GM18519 (cell line): ENCODE results near the gene SDK1.

Experiments used
- ATAC-seq: cut with Tn5 transposase; IDR thresholded peaks from one replicate; pipeline ENCODE4 v1.9.1; 2021; ENCODE audit warnings: mild to moderate bottlenecking, moderate library complexity; ENCODE audit not compliant: unreplicated experiment, low FRiP score

Gene SDK1

DNA sequence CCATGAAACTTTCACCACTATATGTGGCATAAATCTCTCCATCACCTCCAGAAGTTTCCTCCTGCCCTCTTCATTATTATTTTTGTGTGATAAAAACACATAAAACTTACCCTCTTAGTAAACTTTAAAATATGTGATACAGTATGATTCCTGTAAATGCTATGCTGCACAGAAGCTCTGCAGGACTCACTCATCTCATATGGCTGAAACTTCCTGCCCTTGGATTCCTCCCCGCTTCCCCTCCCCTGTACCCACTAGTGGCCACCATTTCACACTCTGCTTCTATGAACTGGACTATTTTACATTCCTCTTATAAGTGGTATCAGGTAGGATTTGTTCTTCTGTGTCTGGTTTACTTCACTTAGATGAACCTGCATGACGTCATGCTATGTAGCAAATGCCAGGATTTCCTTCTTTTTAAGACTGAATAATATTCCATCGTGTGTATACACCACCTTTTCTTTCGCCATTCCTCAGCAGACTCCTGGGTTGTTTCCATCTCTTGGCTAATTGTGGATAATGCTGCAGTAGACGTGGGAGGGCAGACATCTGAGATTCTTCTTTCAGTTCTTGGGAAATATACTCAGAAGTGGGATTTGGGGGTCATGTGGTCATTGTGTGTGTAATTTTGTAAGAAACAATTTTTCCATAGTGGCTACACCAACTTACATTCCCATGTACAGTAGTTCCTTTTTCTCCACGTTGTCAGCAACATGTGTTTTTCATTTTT, 335.2 kb downstream of the SDK1 start:
- ATAC-seq, result no peak

DNA sequence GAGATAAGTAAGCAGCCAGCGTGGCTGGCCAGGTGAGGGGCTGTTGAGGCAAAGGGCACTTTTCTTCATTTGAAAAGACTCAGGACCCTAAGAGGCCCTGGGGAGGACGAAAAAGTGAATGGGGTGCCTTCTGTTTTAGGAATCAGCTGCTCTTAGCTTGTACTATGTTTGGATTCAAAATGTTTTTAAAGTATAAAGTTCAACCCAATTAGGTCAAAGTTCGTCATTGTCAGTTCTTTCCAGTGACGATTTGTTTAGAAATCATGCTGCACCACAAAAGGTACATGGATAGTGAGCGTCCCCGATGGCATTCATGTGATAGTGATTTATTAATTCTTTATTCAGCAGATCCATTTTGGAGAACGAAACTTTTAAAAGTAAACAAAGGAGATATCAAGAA, 338.2 kb downstream of the SDK1 start:
- no peak for ATAC-seq

DNA sequence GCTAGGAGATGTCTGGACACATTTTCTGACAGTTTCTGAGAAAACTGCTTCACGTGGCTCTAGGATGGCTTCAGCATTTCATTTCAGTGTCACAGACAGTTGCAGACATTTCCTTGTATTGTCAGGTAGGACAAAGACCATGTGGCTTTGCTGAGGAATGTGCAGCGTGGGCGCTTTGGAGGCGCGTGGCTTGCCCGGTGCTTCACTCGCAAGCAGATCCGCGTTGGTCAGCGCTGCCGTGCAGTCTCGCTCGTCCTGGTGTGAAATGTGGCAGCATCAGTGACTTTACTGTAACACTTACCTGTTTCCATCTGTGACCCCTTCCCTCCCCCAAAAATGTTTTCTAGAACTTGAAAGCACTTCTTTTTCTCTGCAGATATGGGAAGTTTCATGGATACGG, 340.5 kb downstream of the SDK1 start:
- no peak for ATAC-seq

DNA sequence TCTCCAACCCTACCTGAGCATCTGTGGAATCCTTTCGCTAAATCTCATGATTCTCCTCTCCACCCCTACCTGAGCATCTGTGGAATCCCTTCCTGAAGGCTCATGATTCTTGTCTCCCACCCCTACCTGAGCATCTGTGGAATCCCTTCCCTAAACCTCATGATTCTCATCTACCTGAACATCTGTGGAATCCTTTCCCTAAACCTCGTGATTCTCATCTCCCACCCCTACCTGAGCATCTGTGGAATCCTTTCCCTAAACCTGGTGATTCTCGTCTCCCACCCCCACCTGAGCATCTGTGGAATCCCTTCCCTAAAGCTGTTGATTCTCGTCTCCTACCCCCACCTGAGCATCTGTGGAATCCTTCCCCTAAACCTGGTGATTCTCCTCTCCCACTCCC, 342.0 kb downstream of the SDK1 start:
- ATAC-seq, result no peak

DNA sequence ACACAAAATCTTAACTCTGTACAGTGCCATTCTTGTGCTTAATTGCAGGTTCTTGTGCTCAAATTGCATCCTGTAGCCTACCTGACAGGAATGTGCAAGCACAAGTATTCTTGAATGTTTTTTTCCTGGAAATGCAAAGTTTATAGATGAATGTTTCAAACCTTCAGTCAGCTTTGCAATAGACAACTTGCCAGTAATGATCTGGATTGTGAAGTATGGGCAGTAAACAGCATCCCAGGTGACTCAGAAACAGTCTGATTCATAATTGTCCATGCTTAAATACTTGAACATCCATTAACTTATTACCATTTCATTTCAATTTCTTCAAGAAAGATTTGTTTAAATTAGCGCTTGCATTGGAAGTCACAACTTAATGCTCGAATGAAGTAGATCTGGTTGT, 347.2 kb downstream of the SDK1 start:
- ATAC-seq, result no peak

DNA sequence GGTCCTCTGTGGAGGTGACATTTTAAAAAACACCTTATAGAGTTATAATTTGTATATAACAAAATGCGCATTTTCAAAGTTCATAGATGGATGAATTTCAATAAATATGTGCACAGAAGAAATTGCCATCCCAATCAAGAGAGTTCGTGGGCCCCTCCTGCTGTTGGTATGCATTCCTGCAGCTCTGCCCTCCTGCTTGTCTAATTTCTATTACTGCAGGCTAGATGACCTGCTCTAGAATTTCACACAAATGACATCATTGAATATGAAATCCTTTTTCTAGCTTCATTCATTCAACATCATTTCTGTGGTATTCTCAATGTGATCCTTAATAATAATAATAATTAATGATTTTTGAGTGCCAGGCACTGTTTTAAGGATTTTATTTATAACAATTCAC, 348.2 kb downstream of the SDK1 start:
- no peak for ATAC-seq

DNA sequence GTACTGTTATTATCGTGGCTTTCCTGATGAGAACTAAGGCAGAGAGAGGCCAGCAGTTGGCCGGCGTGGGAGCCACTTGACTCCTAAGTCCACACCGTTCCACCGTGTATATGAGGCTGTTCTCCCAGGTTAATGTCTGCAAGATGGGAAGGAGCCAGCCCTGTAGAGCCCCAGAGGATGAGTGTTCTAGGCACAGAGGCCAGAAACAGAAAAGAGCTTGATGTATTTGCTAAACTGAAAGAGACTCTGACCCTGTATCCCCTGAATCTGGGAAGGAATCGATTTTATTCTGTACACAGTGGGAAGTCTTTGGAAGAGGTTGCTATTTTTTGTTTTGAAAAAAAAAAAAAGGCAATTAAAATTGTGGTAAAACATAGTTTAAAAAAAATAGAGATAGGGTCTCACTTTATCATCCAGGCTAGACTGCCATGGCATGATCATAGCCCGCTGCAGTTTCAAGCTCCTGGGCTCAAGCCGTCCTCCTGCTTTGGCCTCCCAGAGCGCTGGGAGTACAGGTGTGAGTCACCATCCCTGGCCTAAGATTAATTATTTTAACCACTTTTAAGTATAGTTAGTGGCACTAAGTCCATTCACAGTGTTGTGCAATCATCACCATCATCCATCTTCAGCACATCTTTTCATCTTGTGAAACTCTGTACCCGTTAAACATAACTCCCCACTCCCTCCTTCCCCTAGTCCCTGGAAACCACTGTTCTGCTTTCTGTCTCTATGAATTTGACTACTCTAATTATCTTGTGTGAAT, 348.8 kb downstream of the SDK1 start:
- no peak for ATAC-seq

DNA sequence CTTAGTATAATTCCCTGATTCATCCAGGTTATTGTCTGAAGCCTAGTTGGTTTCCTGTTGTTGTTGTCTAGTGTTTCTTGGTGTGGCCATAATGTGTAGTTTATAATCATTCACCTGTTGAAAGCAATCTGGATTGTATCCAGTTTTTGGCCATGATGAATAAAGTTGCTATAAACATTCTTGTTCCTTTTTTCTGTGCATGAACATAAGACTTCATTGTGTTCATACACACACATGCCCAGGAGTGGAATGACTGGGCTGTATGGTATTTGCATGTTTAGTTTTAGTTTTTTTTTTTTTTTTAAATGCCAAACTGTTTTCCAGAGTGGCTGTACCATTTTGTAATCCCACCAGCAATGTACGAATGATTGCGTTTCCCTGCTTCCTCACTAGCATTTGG, 349.8 kb downstream of the SDK1 start:
- ATAC-seq, result no peak

DNA sequence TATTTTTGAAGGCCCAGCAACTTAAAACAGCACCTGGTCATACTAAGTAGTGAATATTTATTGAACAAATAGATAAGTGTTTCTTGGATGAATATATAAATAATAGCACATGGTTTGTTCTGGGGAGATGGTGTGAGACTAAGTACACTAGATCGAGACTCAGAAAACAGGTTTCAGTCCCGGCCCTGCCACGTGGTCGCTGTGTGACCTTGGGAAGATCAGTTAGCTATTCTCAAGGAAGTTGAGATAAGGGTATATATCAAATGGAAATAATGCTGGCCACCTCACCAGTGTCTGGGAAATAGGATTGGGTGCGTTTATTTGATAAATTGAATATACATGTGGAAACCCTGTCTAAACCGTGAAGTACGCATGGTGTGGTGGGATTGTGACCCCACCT, 354.6 kb downstream of the SDK1 start:
- ATAC-seq, result no peak

DNA sequence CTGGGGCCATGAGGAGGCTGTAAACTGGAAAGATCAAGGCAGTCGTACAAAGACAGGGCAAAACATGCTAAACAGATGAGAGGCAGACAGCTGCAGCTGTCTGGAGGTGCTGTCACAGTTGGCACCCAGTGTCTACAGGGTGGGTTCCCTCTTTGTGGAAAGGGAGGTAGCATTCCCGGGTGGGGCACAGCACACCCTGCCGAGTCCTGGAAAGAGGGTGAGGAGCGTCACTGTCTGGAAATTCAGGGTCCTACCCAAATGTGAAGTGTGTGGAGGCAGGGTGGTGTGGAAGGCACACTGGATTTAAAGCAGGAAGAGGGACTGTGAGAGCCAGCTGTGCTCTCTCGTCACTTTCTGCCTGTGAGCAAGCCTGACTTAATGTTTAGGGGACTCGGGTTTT, 356.2 kb downstream of the SDK1 start:
- ATAC-seq, result no peak

DNA sequence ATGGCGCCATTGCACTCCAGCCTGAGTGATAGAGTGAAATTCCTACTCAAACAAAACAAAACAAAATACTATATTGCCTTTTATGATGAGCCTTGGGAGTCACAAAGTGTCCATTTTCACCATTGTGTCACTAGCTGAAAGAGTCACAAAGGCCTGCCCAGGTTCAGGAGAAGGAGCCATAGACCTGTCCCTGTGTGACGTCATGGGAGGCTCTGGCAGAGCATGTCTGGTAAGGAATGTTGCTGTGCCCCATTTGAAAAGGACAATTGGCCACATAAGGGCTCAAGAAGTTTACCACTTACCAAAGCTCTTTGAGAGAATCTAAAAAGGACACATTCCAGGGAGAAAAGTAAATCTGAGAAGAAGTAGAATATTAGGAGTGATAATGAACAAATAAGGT, 367.7 kb downstream of the SDK1 start:
- no peak for ATAC-seq

DNA sequence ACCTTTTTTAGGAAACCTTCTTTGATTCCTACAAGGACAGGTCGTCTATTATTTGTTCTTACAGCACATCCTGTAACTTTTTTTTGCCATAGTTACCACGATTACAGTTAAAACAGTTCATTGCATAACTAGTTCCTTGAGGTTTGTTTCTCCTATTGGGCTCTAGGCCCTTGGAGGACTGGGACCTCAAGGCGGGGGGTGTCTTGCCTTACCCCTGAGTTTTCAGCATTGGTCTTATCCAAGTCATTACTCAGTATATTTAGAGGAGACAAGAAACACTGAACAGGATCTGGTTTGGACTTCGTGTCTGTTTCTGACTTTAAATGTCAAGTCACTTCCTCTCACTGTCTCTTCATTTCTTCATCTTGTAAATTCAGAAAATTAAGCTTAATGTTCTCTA, 369.8 kb downstream of the SDK1 start:
- no peak for ATAC-seq

DNA sequence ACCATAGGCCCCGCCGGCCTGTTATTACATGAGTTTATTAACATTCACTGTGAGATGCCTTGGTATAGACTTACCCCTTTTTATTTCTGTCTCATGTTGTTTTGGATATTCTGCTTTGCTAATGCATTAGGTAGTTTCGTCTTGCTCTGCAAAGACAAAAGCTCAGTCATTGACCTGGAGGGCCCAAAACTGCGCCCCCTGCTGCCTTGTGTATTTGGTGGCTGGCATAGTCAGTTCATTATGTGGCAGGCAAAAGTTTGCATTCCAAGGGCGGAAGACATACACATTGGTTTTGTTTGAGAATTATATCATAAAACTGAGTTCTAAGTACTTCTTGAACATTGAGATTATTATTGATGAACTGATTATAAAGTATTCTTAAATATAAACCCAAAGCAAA, 372.5 kb downstream of the SDK1 start:
- ATAC-seq, result no peak

DNA sequence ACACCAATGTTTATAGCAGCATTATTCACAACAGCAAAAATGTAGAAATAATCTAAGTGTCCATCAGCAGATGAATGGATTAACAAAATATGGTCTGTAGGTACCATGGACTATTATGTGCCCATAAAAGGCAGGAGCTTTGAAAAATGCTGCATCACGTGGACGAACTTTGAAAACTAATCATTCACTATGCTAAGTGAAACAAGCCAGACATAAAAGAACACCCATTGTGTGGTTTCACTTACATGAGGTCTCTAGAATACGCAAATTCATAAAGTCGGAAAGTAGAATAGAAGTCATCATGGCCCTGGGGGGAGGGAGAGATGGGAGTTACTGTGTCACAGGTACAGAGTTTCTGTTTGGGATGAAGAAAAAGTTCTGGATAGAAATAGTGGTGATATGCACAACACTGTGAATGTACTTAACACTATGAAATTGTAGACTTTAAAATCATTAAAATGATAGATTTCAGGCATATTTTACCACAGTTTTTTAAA, 377.3 kb downstream of the SDK1 start:
- no peak for ATAC-seq

DNA sequence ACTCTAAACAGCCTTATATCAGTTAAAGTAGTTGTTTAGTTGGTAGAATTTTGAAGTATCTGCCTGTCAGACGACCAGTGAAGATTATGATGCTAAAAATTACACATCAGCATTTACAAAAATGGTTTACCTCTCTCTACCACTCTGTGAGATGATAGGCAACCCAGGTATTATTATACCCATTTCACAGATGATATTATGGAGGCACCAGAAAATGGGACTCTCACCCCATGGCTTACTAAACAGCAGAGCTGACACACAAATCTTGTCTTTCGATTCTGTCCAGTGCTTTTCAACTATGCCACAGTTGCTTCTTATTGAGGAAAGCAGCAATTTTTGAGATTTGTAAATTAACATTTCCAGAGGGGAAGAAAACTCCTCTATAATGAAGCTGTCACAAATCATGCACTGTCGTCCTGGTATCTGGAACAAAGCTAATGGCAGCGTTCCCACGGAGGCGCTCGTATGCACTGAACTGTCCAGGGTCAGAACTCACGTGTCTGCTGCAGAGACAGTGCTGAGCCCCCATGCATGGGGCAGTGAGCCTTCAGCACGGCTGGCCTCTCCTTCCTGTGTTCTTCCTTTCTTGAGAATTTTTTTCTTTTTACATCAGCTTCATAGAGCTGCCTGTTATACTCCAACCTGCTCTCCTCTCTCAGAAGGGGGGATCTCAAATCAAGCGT, 381.1 kb downstream of the SDK1 start:
- ATAC-seq, result no peak

DNA sequence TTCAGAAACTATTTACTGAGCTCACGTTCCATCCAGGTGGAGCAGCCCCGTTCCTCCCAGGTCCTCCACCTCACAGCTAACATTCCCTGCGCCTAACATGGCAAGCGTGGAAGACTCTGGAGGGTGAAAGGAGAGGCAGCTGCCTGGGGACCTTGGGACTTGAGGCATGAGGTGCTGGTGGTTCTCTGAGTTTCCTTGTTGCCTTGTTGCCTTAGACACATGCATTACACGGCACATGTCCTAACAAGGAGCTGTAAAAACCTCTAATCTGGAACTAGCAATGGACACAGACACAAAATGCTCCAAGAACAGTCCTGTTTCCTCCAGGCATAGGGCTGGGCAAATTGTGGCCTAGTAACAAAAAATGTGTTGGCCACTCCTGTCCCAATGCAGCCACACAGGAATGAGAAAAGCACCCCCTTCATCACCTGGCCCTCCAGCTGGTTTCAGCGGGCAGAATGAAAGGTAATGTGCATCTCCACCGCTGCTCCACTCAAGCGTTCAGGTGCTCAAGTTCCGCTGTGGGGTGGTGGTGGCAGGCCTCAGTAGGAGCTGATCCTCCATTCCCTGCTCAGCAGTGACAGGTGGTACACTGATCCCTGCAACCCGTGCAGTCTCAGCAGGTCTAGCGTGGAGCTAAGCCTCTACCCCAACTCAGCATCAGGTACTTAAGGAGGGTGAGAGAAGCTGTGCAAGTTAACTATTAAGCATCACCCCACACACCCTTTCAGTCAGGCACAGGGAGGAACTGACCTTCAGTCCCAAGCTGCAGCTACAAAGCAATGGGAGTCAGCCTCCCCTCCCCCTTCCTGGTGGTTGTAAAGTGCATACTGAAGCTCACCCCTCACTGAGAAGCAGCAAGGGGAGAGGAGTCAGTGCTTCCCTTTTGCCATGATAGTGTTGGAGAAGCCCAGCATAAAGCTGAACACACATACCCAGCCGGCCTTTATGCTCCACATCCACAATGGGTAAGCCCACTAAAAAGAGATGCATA, 382.8 kb downstream of the SDK1 start:
- no peak for ATAC-seq

DNA sequence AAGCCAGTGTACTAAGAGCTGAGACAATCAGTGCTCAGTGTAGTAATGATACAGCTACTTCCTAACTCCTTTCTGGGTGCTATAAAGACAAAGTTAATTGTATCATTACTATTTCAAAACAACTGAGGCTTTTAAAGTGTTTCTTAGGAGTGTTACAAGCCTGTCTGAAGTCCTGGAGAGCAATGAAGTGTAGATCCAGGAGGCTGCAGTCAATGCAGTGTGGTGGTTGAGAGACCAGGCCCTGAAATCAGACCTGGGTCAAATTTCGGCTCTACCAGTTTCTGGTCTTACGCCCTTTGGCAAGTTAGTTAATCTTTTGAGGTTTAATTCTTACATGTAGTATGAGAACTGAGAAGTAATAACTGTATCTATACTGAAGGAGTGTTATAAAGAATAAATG, 387.0 kb downstream of the SDK1 start:
- no peak for ATAC-seq

DNA sequence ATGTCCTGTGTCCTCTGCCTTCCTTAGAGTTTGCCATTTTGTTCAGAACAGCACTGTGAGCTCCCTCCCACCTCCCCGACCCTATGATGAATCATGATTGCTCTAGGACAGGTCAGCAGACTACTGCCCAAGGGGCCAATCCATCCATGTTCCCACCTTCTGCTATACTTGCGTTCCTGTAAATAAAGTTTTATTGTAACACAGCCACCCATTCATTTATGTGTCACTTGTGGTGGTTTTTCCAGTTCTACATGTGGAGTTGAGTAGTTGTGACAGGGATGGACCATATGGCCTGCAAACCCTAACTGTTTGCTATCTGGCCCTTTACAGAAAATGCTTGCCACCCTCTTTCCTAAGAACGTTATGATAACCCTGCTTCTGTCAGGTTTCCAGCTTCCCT, 387.8 kb downstream of the SDK1 start:
- no peak for ATAC-seq

DNA sequence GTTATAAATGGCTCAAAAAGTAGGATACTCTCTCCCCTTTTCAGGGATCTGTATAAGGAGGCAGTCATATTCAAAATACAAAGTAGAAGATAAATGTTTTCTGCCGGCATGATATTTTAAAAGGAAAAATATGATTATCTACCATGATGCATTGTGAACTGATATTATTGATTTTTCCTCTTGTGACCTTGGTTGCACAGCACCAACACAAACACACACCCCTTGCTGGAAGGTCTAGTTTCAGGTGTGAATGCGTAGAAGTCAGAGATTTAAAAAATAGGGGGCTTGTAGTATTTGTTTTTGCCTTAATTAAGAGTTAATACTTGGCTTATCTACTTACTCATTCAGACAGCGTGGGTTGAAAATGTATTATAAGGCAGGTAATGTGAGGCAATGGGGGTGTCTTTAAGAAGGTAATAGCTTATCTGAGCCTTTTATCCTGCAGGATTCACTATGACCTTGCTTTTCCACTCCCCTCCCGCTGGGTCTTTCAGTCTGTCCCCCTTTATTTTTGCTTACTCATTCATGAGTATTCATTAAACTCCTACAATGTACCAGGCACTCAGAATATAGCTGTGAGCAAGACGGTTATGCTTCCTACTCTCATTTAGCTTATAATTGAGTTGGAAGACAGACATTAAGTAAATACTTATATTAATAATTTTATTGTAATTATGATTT, 390.6 kb downstream of the SDK1 start:
- ATAC-seq, result no peak

DNA sequence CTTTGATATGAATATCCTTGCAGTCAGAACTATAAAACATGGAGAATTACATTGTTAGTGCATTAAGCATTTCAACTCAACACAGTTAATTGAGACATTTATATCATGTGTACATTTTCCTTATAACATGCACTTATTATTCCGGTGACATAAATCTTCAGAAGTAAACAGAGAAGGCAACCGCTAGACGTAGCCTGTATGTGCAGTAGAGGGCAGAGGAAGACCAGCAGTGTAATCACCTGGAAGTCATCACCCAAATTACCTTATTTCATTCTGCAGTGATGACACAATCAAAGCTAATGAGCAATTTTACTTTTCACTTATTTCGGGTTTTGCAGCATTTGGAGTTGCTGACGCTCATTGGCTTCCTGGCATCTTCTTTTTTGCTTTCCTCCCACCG, 394.6 kb downstream of the SDK1 start:
- ATAC-seq, result no peak
